Neural cell (in vitro differentiated cells): ENCODE data around the gene STN1. TPM values are rescaled to one million over a fixed set of nuclear protein-coding genes. Genes with fewer than 3 reads are reported as not detected.

ENCODE experiments used
- H2AFZ ChIP-seq: fragments of 200-600, 300-800 bp; sonication (generic), shearing (Covaris generic); 2 replicates; pipeline ENCODE4 v1.6.0; 2014; ENCODE audit warnings: low read depth, mild to moderate bottlenecking, antibody characterized with exemption, low read length, moderate library complexity
- H3F3A ChIP-seq: fragments of 200-600 bp; shearing (Covaris generic); 2 replicates; pipeline ENCODE4 v1.6.1; 2016; ENCODE audit warnings: mild to moderate bottlenecking, moderate library complexity, mixed read lengths, antibody characterized with exemption, low read length; ENCODE audit not compliant: insufficient read depth, poor library complexity, severe bottlenecking
- H3K27ac ChIP-seq: fragments of 200-600, 300-800 bp; sonication (generic), shearing (Covaris generic); 2 replicates; pipeline ENCODE4 v1.5.1; 2014; ENCODE audit warnings: mild to moderate bottlenecking, low read length, moderate library complexity
- H3K27me3 ChIP-seq: fragments of 300-800, 200-600 bp; sonication (generic), shearing (Covaris generic); 2 replicates; pipeline ENCODE4 v1.6.0; 2014; ENCODE audit warnings: mild to moderate bottlenecking, low read depth, low read length, moderate library complexity; ENCODE audit not compliant: insufficient read depth
- H3K36me3 ChIP-seq: fragments of 300-800, 200-600 bp; sonication (generic), shearing (Covaris generic); 2 replicates; pipeline ENCODE4 v1.5.1; 2014; ENCODE audit warnings: mild to moderate bottlenecking, antibody characterized with exemption, low read length, moderate library complexity; ENCODE audit not compliant: insufficient read depth
- H3K4me2 ChIP-seq: fragments of 300-800, 200-600 bp; sonication (generic), shearing (Covaris generic); 2 replicates; pipeline ENCODE4 v1.6.0; 2014; ENCODE audit warnings: mild to moderate bottlenecking, low read length
- H3K4me3 ChIP-seq: fragments of 300-800, 200-600 bp; sonication (generic), shearing (Covaris generic); 2 replicates; pipeline ENCODE4 v1.5.1; 2014; ENCODE audit warnings: mild to moderate bottlenecking, low read length, moderate library complexity
- H3K79me2 ChIP-seq: fragments of 200-600 bp; shearing (Covaris generic); replicated peaks from 2 replicates; pipeline ENCODE4 v1.6.0; 2014; ENCODE audit warnings: mild to moderate bottlenecking, low read length, moderate library complexity; ENCODE audit not compliant: insufficient read depth
- H3K9ac ChIP-seq: fragments of 300-800, 200-600 bp; sonication (generic), shearing (Covaris generic); 2 replicates; pipeline ENCODE4 v1.6.1; 2016; ENCODE audit warnings: mild to moderate bottlenecking, low read length, mixed read lengths
- H3K9me2 ChIP-seq: fragments of 200-600 bp; shearing (Covaris generic); 2 replicates; pipeline ENCODE4 v1.6.1; 2016; ENCODE audit warnings: mild to moderate bottlenecking, low read length, mixed read lengths; ENCODE audit not compliant: insufficient read depth
- H3K9me3 ChIP-seq: fragments of 200-600, 300-800 bp; sonication (generic), shearing (Covaris generic); 2 replicates; pipeline ENCODE4 v1.6.1; 2016; ENCODE audit warnings: mild to moderate bottlenecking, mixed run types, low read length, moderate library complexity, mixed read lengths
- H4K20me1 ChIP-seq: fragments of 200-600 bp; shearing (Covaris generic); 2 replicates; pipeline ENCODE4 v1.6.1; 2016; ENCODE audit warnings: mild to moderate bottlenecking, mixed run types; ENCODE audit not compliant: insufficient read depth
- CTCF ChIP-seq: fragments of 450-650 bp; IDR thresholded peaks from 2 replicates; pipeline ENCODE4 v1.5.1; 2014; ENCODE audit warnings: antibody characterized with exemption, mild to moderate bottlenecking, moderate library complexity; ENCODE audit not compliant: poor library complexity, severe bottlenecking
- EP300 ChIP-seq: fragments of 450-650 bp; conservative IDR thresholded peaks from 2 replicates; pipeline ENCODE4 v1.6.1; 2014; ENCODE audit warnings: antibody characterized with exemption, mild to moderate bottlenecking, moderate library complexity; ENCODE audit not compliant: poor library complexity, severe bottlenecking
- EZH2 ChIP-seq: fragments of 200-600, 300-800 bp; shearing (Covaris generic), sonication (generic); IDR thresholded peaks from 2 replicates; pipeline ENCODE4 v1.6.1; 2014; ENCODE audit warnings: antibody characterized with exemption, low read length, borderline replicate concordance, mild to moderate bottlenecking; ENCODE audit not compliant: insufficient read depth, poor library complexity, severe bottlenecking
- MXI1 ChIP-seq: fragments of 450-650 bp; conservative IDR thresholded peaks from 2 replicates; pipeline ENCODE4 v1.6.1; 2014; ENCODE audit warnings: antibody characterized with exemption, mild to moderate bottlenecking; ENCODE audit not compliant: poor library complexity, severe bottlenecking
- POLR2AphosphoS5 ChIP-seq: IDR thresholded peaks from 2 replicates; pipeline ENCODE4 v1.6.1; 2012
- RAD21 ChIP-seq: fragments of 450-650 bp; conservative IDR thresholded peaks from 2 replicates; pipeline ENCODE4 v1.6.1; 2014; ENCODE audit warnings: antibody characterized with exemption, mild to moderate bottlenecking, moderate library complexity
- REST ChIP-seq: IDR thresholded peaks from 2 replicates; pipeline ENCODE4 v1.6.1; 2012; ENCODE audit warnings: borderline replicate concordance
- SMC3 ChIP-seq: fragments of 450-650 bp; conservative IDR thresholded peaks from 2 replicates; pipeline ENCODE4 v1.6.1; 2014; ENCODE audit warnings: antibody characterized with exemption, mild to moderate bottlenecking, moderate library complexity; ENCODE audit not compliant: poor library complexity
- TAF1 ChIP-seq: IDR thresholded peaks from 2 replicates; pipeline ENCODE4 v1.6.1; 2012; ENCODE audit warnings: low read depth
- polyA plus RNA-seq: library from polyadenylated mRNA; depleted of rRNA; stranded (reverse); fragments of >200 nt; gene quantifications from 2 replicates; pipeline ENCODE4 v1.2.3, GENCODE V29; 2014

The STN1 gene
- polyA plus RNA-seq, 1 donor from 2014 or later = 9.4 TPM

- Histone ChIP-seq H3K36me3 (no peaks in the 10 kb centered on the region), H3F3A (peaks cover 10% of the 10 kb centered on the region), H3K4me3 (peak overlapping the region; percentile 47), H3K9ac (peak overlapping the region; percentile 52), H3K27me3 (no peaks in the 10 kb centered on the region), H3K27ac (peak overlapping the region; percentile 75), H3K79me2 (no peaks in the 10 kb centered on the region), H3K9me3 (no peaks in the 10 kb centered on the region), H3K9me2 (no peaks in the 10 kb centered on the region), H4K20me1 (no peaks in the 10 kb centered on the region), H3K4me2 (no peak overlapping the region), H2AFZ (no peak overlapping the region)
- TF ChIP-seq REST (no peak), EP300 (no peak), TAF1 (no peak), EZH2 (no peak), POLR2AphosphoS5 (no peak), MXI1 (no peak), SMC3 (no peak), RAD21 (no peak)
Measured at GRCh38 chr10:103882285-103883007, 35.5 kb downstream of the STN1 start.

- peaks cover 10% of the 10 kb centered on the region for H3F3A ChIP-seq
- TF ChIP-seq EZH2 = no peak
- TF ChIP-seq EP300 = peak; percentile 98
- no peak for TF ChIP-seq TAF1
- no peak for TF ChIP-seq SMC3
- TF ChIP-seq CTCF = peak; percentile 51
- peak; percentile 98 for TF ChIP-seq POLR2AphosphoS5
- peak; percentile 59 for TF ChIP-seq MXI1
- peak; percentile 66 for TF ChIP-seq REST
- TF ChIP-seq RAD21 = peak; percentile 26
- H3K27me3 ChIP-seq = no peaks in the 10 kb centered on the region
- no peaks in the 10 kb centered on the region for H4K20me1 ChIP-seq
- peak overlapping the region; percentile 75 for H3K27ac ChIP-seq
- H3K9me3 ChIP-seq = no peaks in the 10 kb centered on the region
- peak overlapping the region; percentile 7 for H2AFZ ChIP-seq
- H3K4me3 ChIP-seq = peak overlapping the region; percentile 47
- no peaks in the 10 kb centered on the region for H3K36me3 ChIP-seq
- H3K9ac ChIP-seq = peak overlapping the region; percentile 52
- no peak overlapping the region for H3K4me2 ChIP-seq
- no peaks in the 10 kb centered on the region for H3K9me2 ChIP-seq
- H3K79me2 ChIP-seq = no peaks in the 10 kb centered on the region
Measured at GRCh38 chr10:103881416-103882284, 36.3 kb downstream of the STN1 start.
